Stimulated activated CD8-positive, alpha-beta memory T cell treated with anti-CD3 and anti-CD28 coated beads, Interleukin-4, amount 100 ng/mL, for 24 hours (primary cell): Measurements from ENCODE around the gene ALDOA.
"Not testable (repeated sequence)": the region's sequence is repeated elsewhere in the genome, so short reads cannot be mapped to it uniquely, and the experiment has no call there.

Experiments used
- DNase-seq: peaks from one replicate; pipeline ENCODE4 v3.0.0-alpha.2; 2020; ENCODE audit warnings: low read depth

Gene ALDOA

GRCh38 chr16:30090610-30091331 is 25.2 kb downstream of the ALDOA start:
- DNase-seq, result no peak

- peak; percentile 91 for DNase-seq
Measured at GRCh38 chr16:30091474-30092372, 26.2 kb downstream of the ALDOA start, which contains the start of gene TBX6. Gene TBX6 (minus strand): TSS chr16:30091924. CDS start chr16:30091193, 731 bp downstream.

- peak; percentile 43 for DNase-seq
Measured at GRCh38 chr16:30092373-30093010, 26.9 kb downstream of the ALDOA start.

- no peak for DNase-seq
Measured at GRCh38 chr16:30094541-30095165, 29.1 kb downstream of the ALDOA start.

GRCh38 chr16:30095166-30096078 is 29.9 kb downstream of the ALDOA start:
- DNase-seq, result no peak

GRCh38 chr16:30096105-30096861 is 30.7 kb downstream of the ALDOA start, which contains the start of gene YPEL3:
Gene YPEL3 (minus strand): TSS chr16:30096213. CDS start chr16:30095482, 731 bp downstream.
- DNase-seq, result peak; percentile 82

GRCh38 chr16:30096862-30097563 is 31.5 kb downstream of the ALDOA start:
- no peak for DNase-seq

GRCh38 chr16:30104090-30104489 is 38.5 kb downstream of the ALDOA start:
- DNase-seq, result no peak

GRCh38 chr16:30104492-30104891 is 38.9 kb downstream of the ALDOA start:
- no peak for DNase-seq

GRCh38 chr16:30108059-30108850 is 42.7 kb downstream of the ALDOA start:
- no peak for DNase-seq

GRCh38 chr16:30110661-30111060 is 45.1 kb downstream of the ALDOA start:
- no peak for DNase-seq

- DNase-seq, result peak; percentile 47
Measured at GRCh38 chr16:30112197-30113030, 46.9 kb downstream of the ALDOA start.

GRCh38 chr16:30113031-30113710 is 47.6 kb downstream of the ALDOA start, which contains the start of gene GDPD3:
Gene GDPD3 (minus strand): TSS chr16:30113537. CDS start chr16:30113478, 59 bp downstream.
- DNase-seq, result no peak

- no peak for DNase-seq
Measured at GRCh38 chr16:30113711-30114333, 48.3 kb downstream of the ALDOA start.

GRCh38 chr16:30114411-30114810 is 48.9 kb downstream of the ALDOA start:
- no peak for DNase-seq

GRCh38 chr16:30114833-30115232 is 49.3 kb downstream of the ALDOA start:
- DNase-seq, result not testable (repeated sequence)
